ENCODE data around the gene CRHR2.

CRHR2 gene

DNA sequence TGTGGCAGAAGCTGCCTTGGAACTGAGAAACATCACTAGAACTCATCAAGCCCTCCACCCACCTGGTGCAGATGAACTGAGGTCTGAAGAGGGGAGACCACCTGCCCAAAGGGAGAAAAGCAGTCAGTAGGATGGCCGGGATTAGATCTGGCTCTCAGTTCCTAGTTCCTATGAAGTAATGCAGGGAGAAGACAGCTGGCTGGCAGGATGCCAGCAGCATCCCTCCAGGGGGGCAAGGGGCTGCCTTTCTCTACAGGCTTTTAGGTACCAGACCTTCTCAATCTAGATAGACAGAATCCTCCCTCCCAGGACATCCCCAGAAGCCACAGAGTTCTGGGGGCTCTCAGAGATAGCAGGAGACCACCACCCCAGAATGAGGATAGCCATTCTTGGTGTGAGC lies 7.8 kb downstream of the CRHR2 start:
- CTCF ChIA-PET, result no interaction called here
- TF ChIP-seq ZNF624 (tag by site-specific recombination; IDR thresholded peaks at IDR 0.05) (no peak), ZBTB20 (tag by site-specific recombination; IDR thresholded peaks at IDR 0.05) (peak; percentile 48; the same call in 1 of the 2 replicates)

GRCh38 chr7:30671793-30672465 lies 10.3 kb downstream of the CRHR2 start:
- Histone ChIP-seq H3K4me3 (ENCODE audit: low read depth, low read length) (no peak overlapping the region), H3K4me1 (ENCODE audit: control insufficient read depth, insufficient read depth, low read length) (no peaks in the 10 kb centered on the region), H3K27ac (ENCODE audit: extremely low read depth, low read depth, low read length) (no peak overlapping the region), H3K36me3 (ENCODE audit: control insufficient read depth in 2 of 2, insufficient read depth in 1 of 2, low read length in 2 of 2) (no peaks in the 10 kb centered on the region), H3K9me3 (ENCODE audit: control insufficient read depth, insufficient read depth, low read depth, low read length) (no peaks in the 10 kb centered on the region)
- POLR2A ChIA-PET, result no interaction called here
- TF ChIP-seq, protein P1, sequence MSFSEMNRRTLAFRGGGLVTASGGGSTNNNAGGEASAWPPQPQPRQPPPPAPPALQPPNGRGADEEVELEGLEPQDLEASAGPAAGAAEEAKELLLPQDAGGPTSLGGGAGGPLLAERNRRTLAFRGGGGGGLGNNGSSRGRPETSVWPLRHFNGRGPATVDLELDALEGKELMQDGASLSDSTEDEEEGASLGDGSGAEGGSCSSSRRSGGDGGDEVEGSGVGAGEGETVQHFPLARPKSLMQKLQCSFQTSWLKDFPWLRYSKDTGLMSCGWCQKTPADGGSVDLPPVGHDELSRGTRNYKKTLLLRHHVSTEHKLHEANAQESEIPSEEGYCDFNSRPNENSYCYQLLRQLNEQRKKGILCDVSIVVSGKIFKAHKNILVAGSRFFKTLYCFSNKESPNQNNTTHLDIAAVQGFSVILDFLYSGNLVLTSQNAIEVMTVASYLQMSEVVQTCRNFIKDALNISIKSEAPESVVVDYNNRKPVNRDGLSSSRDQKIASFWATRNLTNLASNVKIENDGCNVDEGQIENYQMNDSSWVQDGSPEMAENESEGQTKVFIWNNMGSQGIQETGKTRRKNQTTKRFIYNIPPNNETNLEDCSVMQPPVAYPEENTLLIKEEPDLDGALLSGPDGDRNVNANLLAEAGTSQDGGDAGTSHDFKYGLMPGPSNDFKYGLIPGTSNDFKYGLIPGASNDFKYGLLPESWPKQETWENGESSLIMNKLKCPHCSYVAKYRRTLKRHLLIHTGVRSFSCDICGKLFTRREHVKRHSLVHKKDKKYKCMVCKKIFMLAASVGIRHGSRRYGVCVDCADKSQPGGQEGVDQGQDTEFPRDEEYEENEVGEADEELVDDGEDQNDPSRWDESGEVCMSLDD (tag by site-specific recombination; IDR thresholded peaks at IDR 0.05), result no peak
- TF ChIP-seq HOXC10 (CRISPR knock-in tag; IDR thresholded peaks at IDR 0.05) (0 out of 2 replicates have a peak, but pooled peaks have one; percentile 34), ZNF513 (tag by site-specific recombination; IDR thresholded peaks at IDR 0.05) (peak; percentile 93), ZNF510 (tag by site-specific recombination; IDR thresholded peaks at IDR 0.05; ENCODE audit: insufficient replicate concordance) (no peak), HOXD13 (CRISPR knock-in tag; IDR thresholded peaks at IDR 0.05; ENCODE audit: borderline replicate concordance) (peak; percentile 72; the same call in 1 of the 2 replicates), ZBTB17 (tag by site-specific recombination; IDR thresholded peaks at IDR 0.05) (0 out of 2 replicates have a peak, but pooled peaks have one; percentile 20), ZNF830 (tag by site-specific recombination; IDR thresholded peaks at IDR 0.05; ENCODE audit: low read depth) (no peak), ZNF146 (tag by site-specific recombination; IDR thresholded peaks at IDR 0.05) (no peak), ZNF629 (tag by site-specific recombination; IDR thresholded peaks at IDR 0.05) (0 out of 2 replicates have a peak, but pooled peaks have one; percentile 19)
- TF ChIP-seq, protein P2, sequence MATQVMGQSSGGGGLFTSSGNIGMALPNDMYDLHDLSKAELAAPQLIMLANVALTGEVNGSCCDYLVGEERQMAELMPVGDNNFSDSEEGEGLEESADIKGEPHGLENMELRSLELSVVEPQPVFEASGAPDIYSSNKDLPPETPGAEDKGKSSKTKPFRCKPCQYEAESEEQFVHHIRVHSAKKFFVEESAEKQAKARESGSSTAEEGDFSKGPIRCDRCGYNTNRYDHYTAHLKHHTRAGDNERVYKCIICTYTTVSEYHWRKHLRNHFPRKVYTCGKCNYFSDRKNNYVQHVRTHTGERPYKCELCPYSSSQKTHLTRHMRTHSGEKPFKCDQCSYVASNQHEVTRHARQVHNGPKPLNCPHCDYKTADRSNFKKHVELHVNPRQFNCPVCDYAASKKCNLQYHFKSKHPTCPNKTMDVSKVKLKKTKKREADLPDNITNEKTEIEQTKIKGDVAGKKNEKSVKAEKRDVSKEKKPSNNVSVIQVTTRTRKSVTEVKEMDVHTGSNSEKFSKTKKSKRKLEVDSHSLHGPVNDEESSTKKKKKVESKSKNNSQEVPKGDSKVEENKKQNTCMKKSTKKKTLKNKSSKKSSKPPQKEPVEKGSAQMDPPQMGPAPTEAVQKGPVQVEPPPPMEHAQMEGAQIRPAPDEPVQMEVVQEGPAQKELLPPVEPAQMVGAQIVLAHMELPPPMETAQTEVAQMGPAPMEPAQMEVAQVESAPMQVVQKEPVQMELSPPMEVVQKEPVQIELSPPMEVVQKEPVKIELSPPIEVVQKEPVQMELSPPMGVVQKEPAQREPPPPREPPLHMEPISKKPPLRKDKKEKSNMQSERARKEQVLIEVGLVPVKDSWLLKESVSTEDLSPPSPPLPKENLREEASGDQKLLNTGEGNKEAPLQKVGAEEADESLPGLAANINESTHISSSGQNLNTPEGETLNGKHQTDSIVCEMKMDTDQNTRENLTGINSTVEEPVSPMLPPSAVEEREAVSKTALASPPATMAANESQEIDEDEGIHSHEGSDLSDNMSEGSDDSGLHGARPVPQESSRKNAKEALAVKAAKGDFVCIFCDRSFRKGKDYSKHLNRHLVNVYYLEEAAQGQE (tag by site-specific recombination; IDR thresholded peaks at IDR 0.05), result peak; percentile 100
- CTCF ChIA-PET, result interaction anchor here (1.1 kb wide), 1 partner anchor 68 kb away, joined by 3 read pairs; no protein-coding TSS in a partner anchor

More for the DNA sequence above, 7.8 kb downstream of the CRHR2 start:
- Histone ChIP-seq H3K4me1 (ENCODE audit: control insufficient read depth, insufficient read depth, low read length) (no peaks in the 10 kb centered on the region), H3K27ac (ENCODE audit: extremely low read depth, low read depth, low read length) (no peak overlapping the region), H3K4me3 (ENCODE audit: low read depth, low read length) (no peak overlapping the region), H3K9me3 (ENCODE audit: control insufficient read depth, insufficient read depth, low read depth, low read length) (no peaks in the 10 kb centered on the region), H3K36me3 (ENCODE audit: control insufficient read depth in 2 of 2, insufficient read depth in 1 of 2, low read length in 2 of 2) (no peaks in the 10 kb centered on the region)
- POLR2A ChIA-PET, result no interaction called here

GRCh38 chr7:30668102-30668501 lies 14.2 kb downstream of the CRHR2 start:
- CTCF ChIA-PET, result no interaction called here
- Histone ChIP-seq H3K4me1 (ENCODE audit: control insufficient read depth, insufficient read depth, low read length) (no peaks in the 10 kb centered on the region), H3K9me3 (ENCODE audit: control insufficient read depth, insufficient read depth, low read depth, low read length) (no peaks in the 10 kb centered on the region), H3K27ac (ENCODE audit: extremely low read depth, low read depth, low read length) (no peak overlapping the region), H3K4me3 (ENCODE audit: low read depth, low read length) (no peak overlapping the region), H3K36me3 (ENCODE audit: control insufficient read depth in 2 of 2, insufficient read depth in 1 of 2, low read length in 2 of 2) (no peaks in the 10 kb centered on the region)
- POLR2A ChIA-PET, result no interaction called here
- TF ChIP-seq YY2 (tag by site-specific recombination; IDR thresholded peaks at IDR 0.05), result no peak
- TF ChIP-seq, protein P3, sequence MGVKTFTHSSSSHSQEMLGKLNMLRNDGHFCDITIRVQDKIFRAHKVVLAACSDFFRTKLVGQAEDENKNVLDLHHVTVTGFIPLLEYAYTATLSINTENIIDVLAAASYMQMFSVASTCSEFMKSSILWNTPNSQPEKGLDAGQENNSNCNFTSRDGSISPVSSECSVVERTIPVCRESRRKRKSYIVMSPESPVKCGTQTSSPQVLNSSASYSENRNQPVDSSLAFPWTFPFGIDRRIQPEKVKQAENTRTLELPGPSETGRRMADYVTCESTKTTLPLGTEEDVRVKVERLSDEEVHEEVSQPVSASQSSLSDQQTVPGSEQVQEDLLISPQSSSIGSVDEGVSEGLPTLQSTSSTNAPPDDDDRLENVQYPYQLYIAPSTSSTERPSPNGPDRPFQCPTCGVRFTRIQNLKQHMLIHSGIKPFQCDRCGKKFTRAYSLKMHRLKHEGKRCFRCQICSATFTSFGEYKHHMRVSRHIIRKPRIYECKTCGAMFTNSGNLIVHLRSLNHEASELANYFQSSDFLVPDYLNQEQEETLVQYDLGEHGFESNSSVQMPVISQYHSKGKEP (tag by site-specific recombination; IDR thresholded peaks at IDR 0.05), result no peak

Measured in HEK293 (cell line).